ENCODE measurements around the gene PSD2.

Gene PSD2

DNA sequence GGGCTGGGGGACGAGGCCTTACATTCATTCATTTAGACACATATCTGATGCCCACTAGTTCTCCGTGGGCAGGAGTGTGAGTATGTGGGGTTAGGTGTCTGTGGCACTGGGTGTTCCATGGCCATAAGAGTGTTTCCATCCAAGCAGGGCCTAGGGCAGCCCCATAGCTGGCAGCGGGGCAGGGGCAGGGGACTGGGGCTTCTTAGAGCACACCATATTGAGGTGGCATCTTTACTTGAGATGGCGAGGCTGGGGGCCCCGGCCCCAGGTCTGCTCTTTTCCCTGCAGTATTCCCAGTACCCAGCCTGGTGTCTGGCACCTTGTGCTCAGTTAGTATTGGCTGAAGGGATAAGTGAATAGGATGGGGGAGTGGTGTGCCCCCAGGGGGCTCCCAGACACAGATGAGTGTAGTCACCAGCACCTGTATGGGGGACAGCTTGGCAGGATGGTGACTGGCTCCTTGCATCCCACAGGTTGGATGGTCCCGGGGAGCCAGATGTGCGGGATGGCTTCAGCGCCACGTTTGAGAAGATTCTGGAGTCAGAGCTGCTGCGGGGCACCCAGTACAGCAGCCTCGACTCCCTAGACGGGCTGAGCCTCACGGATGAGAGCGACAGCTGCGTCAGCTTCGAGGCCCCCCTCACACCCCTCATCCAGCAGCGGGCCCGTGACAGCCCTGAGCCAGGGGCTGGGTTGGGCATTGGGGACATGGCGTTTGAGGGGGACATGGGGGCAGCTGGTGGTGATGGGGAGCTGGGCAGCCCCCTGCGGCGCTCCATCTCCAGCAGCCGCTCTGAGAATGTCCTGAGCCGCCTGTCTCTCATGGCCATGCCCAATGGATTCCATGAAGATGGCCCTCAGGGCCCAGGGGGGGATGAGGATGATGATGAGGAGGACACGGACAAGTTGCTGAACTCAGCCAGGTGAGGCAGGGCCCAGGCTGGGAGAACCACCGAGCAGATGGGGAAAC lies 17.5 kb downstream of the PSD2 start:
- DNase-seq (ENCODE audit: low read depth), result no peak

DNA sequence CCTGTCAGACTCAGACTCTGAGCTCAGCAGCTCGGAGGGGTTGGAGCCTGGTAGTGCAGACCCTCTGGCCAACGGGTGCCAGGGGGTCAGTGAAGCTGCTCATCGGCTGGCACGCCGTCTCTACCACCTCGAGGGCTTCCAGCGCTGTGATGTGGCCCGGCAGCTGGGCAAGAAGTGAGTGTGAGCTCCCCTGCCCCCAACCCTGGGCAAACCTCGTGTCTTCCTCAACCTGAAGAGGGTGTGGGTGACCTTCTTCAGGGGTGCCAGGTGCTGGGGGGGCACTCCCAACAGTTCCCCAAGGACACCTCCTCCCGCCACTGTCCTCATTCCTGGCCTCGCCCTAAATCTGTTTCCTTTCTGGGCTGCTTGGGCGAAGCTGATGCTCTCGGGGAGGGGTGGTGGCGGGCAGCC lies 18.6 kb downstream of the PSD2 start:
- DNase-seq (ENCODE audit: low read depth), result no peak

DNA sequence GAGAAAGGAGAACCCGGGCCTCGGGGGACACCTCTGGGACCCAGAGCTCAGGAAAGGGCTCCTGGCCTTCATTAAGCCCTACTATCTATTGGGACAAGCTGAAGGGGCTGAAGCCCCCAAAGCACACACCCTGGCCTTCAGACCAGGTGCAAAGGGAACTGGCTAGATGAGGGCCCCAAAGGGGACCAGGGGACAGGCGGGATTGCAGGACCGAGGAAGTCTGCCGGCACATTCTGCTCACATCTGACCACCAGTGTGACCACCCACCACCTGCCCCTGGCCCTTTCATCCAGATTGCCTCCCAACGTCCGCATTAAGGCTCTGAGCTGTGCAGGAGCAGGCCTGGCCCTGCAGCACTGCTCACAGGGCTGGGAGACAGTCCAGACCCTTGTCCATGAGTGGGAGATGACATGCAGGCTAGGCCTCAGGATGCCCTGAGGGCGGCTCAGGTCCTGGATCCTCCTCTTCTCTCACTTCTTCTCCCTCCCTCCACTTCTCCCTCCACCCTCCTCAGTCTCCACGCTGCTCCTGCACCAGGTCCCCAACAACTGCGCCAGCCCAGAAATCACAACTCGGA lies 19.2 kb downstream of the PSD2 start:
- no peak for DNase-seq (ENCODE audit: low read depth)

- DNase-seq (ENCODE audit: low read depth), result no peak
Measured at GRCh38 chr5:139816566-139816965, 21.0 kb downstream of the PSD2 start.

DNA sequence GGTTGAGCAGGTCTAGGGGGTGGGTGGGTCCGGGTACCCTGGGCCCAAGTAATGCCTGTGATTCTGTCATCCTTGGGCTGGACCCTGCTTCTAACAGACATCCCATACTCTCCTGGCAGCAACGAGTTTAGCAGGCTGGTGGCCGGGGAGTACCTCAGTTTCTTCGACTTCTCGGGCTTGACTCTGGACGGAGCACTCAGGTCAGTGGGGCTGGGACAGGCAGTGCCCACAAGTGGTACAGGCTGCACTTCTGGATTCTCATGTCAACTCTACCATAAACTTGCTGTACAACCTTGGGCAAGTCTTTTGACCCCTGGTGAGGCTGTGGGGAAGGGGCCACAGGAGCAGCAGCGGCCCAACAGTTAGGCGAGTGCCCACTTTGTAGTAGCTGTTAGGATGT lies 21.8 kb downstream of the PSD2 start:
- DNase-seq (ENCODE audit: low read depth), result no peak

GRCh38 chr5:139817970-139818369 lies 22.4 kb downstream of the PSD2 start:
- no peak for DNase-seq (ENCODE audit: low read depth)

DNA sequence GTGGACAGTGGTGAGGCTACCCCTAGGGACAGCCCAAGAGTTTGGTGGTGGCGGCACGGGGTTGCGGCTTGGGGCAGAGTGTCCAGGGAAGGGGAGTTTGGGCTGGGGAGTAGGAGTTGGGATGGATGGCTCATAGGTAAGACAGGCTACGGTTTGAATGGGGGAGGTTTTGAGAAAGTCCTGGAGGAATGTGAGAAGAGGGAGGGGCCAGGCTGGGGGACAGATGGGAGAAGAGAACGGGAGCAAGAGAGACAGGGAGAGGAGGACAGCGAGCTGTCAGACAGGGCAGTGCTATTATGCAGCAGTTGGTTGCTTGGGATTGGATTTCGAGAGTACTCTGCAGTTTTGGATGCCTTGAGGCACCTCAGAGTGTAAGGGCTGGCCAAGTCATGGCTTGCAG lies 24.5 kb downstream of the PSD2 start:
- DNase-seq (ENCODE audit: low read depth), result no peak

- DNase-seq (ENCODE audit: low read depth), result no peak
Measured at GRCh38 chr5:139820606-139821005, 25.0 kb downstream of the PSD2 start.

DNA sequence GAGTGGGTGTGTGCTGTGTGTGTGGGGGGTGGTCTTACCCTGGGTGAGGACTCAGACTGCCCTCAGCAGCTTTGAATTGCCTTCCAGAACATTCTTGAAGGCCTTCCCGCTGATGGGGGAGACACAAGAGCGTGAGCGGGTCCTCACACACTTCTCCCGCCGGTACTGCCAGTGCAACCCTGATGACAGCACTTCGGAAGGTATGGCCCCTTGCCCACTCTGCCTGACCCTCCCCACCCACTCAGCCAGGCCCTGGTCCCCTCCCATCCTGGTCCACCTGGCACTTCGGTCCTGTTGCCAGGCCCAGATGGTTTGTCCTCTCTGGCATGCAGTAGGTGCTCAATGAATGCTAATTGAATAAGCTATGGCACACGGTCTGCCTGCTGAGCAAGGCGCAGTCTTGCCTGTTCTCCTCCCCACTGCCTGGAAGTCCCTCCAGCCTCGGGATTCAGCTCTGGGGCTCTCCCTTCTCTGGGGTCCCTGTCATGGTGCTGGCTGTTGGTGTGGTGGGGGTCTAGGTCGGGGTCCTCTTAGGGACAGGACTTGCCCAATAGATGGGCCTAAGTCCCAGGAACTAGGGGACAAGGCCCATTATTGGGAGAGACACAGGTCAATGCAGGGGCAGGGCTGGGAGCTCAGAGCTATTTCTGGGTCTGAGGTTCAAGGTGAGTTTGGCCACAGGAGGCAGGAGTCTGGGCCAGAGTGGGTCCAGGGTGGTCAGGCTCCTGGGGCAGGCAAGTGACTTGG lies 26.4 kb downstream of the PSD2 start:
- DNase-seq (ENCODE audit: low read depth), result no peak

DNA sequence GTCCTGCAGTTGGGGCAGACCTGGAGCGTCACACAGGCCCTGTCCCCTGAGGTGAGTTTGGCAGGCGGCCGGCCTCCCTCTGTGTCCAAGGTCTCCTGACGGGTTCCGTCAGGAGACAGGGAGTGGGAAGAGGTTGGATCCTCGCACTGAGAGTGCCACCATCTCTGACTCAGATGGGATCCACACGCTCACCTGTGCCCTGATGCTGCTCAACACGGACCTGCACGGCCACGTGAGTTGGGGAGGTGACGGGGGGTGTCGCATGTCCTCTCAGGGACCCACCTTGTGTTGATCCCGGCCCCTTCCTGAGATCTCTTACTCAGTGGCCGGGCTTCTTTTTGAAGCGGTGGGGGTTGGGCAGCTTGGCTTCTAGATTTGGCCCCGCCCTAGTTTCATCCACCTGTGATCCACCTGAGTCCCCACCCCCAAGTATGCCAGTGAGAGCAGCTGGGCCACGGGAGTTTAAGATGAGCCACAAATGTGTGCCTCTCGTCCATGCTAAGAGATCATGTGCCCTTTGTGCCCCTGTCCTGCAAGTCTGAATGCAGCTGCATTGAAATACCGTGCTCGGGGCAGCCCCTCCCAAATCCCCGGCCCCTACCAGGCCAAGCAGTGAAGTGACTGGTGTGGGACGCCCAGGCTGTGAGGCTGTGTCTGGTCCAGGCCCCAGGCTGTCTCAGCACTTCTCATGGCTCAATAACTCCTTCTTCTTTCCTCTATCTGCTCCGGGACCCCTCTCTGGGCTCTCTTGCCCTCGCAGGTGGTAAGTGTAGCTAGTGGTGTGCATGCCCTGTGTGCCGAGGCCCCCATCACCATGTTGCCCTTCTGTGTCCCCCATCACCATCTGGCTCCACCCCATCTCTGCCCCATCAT lies 27.2 kb downstream of the PSD2 start:
- no peak for DNase-seq (ENCODE audit: low read depth)

DNA sequence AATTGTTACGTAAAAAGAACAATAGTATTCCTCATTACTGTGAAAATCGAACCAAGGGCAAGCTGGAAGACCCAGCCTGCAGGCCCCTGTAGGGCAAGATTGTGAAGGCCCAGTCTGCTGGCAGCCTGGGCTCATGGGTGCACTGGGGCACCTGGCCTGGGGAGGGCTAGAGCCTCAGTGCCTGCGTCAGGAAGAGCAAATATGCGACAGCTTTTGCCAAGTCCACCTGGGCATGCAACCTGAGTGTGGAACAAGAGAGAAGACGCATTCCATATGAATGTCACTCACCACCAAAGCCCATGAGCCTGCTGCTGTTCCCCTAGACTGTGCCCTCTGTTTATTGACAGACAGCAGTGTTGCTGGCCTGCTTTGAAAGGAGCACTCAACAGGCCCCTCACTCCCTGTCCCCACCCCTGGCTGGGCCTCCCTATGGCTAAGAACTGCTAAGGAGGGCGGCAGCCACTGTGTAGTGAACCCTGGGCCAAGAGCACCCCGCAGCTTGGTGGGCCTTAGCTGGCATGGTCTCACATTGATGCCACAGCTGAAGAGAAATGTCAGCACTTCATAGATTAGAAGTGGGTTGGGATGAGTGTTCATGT lies 28.2 kb downstream of the PSD2 start:
- DNase-seq (ENCODE audit: low read depth), result no peak

GRCh38 chr5:139825690-139826089 lies 30.1 kb downstream of the PSD2 start:
- DNase-seq (ENCODE audit: low read depth), result no peak

DNA sequence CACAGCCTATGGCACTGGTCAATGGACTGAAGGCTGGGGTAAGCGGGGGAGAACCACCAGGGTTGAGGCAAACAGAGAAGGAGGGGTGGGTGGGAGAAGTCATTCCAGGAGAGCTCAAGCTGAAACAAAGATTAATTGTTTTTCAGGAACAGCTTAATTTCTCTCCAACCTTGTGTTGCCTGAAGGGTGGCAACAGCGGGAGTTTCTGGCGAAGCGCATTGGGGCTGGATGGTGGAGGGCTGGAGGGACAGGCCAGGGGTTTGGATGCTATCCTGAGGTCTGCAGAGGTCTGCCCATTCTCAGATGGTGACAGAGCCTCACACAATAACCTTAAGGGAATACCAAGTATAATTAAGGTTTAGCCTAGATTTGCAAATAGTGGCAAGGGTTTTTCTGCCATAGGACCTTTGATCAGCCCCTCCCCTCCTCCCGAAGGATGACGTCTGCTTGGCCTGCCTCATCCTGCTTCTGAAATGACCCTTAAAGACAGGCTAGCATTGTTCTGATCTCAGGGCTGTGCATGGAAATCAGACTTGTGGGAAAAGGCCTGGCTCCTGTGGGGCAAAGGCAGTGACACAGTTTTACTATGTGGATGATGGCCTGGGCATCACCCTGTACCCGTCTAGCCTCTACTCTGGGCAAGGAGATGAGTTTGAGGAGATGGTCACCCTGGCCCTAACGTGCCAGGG lies 32.7 kb downstream of the PSD2 start:
- DNase-seq (ENCODE audit: low read depth), result no peak

- no peak for DNase-seq (ENCODE audit: low read depth)
Measured at GRCh38 chr5:139829471-139829870, 33.9 kb downstream of the PSD2 start.

DNA sequence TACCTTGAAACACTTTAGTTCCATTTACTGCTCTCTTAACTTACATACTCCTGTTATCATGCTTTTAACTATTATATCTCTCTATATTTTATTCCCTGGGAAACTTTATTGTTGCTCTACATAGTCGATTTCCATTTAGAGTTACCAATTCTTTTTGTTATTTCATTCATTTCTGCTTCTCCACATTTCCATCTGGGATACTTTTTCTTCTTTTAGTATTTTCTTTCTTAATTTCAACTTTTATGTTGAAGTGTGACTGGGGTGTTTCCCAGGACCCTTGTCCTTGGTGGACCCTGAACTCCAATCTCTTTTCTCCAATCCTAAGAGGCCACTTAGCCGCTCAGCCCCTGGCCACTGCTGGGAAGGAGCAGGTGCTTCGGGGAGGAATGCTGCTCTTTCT lies 36.0 kb downstream of the PSD2 start:
- DNase-seq (ENCODE audit: low read depth), result no peak

DNA sequence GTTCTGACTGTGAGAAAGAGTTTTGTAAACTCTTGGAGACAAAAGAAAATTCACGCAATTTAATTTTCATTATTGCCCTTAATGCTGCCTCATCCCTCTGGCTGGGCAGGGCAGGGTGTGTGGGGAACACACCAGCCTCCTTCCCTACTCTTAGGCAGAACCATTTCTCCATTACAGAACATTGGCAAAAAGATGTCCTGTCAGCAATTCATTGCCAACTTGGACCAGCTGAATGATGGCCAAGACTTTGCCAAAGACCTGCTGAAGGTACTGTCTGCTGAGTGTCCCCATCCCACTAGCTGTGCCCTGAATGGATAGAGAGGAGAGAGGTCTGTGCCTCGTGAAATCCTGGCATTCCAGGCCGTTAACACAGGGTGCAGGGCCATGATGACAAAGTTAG lies 37.9 kb downstream of the PSD2 start:
- DNase-seq (ENCODE audit: low read depth), result no peak

- no peak for DNase-seq (ENCODE audit: low read depth)
Measured at GRCh38 chr5:139835656-139836055, 40.0 kb downstream of the PSD2 start.

DNA sequence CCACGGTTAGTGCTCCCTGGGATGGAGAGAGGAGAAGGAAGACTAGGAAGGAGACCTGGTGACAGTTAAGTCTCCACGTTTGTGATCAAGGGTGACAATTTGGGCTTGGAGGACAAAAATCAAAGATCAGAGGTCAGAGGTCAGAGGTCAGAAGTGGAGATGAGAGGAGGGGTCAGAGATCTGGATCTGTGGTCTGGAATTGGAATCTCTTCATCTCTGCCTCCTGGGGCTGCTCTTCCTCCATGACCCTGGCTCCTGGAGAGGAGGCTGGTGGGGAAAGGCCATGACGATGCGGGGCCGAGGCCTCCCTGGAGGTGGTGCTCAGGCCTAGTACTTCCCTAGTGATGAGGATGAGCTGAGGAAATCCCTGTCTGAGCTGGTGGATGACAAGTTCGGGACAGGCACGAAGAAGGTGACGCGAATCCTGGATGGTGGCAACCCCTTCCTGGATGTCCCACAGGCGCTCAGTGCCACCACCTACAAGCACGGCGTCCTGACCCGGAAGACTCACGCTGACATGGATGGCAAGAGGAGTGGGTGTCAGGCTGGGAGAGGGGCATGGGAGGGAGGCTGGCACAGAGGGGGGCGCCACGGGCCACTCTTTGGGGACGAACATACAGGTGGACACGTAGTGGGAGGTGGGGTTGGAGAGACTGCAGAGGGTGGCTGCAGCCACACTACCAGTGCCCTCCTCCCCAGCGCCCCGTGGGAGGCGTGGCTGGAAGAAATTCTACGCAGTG lies 41.0 kb downstream of the PSD2 start:
- DNase-seq (ENCODE audit: low read depth), result no peak

GRCh38 chr5:139837711-139838380 lies 42.2 kb downstream of the PSD2 start:
- DNase-seq (ENCODE audit: low read depth), result no peak
